Type B pancreatic cell (in vitro differentiated cells): ENCODE measurements around the gene WFIKKN1. TPM values are rescaled to one million over a fixed set of nuclear protein-coding genes. Genes with fewer than 3 reads are reported as not detected.

Source experiments
- DNase-seq: peaks from one replicate; pipeline ENCODE4 v3.0.0; 2021; ENCODE audit warnings: mixed read lengths; ENCODE audit not compliant: unreplicated experiment; ENCODE audit errors: extremely low spot score
- H3K27ac Mint-ChIP-seq: 2 replicates; pipeline ENCODE4 v1.8.0; 2021; ENCODE audit warnings: mild to moderate bottlenecking, mixed read lengths
- H3K27me3 Mint-ChIP-seq: 2 replicates; pipeline ENCODE4 v1.8.0; 2021; ENCODE audit warnings: mixed read lengths
- H3K36me3 Mint-ChIP-seq: 2 replicates; pipeline ENCODE4 v1.8.0; 2021; ENCODE audit warnings: mixed read lengths
- H3K4me1 Mint-ChIP-seq: one replicate; pipeline ENCODE4 v1.8.0; 2021; ENCODE audit warnings: mixed read lengths; ENCODE audit not compliant: unreplicated experiment
- H3K4me3 Mint-ChIP-seq: 2 replicates; pipeline ENCODE4 v1.8.0; 2021; ENCODE audit warnings: mild to moderate bottlenecking, mixed read lengths
- H3K9me3 Mint-ChIP-seq: 2 replicates; pipeline ENCODE4 v1.8.0; 2021; ENCODE audit warnings: mixed read lengths
- total RNA-seq: library from RNA; stranded (reverse); gene quantifications from 2 replicates; pipeline ENCODE4 v1.2.1, GENCODE V29; 2021; ENCODE audit warnings: low replicate concordance
- TF ChIP-seq, protein P1 (sequence below): fragments of 200-600 bp; sonication (generic); conservative IDR thresholded peaks from 2 replicates; pipeline ENCODE4 v1.5.0; 2021; ENCODE audit warnings: antibody characterized with exemption, mild to moderate bottlenecking

Gene WFIKKN1
- total RNA-seq, 1 donor from 2014 or later = 9.0 TPM

DNA sequence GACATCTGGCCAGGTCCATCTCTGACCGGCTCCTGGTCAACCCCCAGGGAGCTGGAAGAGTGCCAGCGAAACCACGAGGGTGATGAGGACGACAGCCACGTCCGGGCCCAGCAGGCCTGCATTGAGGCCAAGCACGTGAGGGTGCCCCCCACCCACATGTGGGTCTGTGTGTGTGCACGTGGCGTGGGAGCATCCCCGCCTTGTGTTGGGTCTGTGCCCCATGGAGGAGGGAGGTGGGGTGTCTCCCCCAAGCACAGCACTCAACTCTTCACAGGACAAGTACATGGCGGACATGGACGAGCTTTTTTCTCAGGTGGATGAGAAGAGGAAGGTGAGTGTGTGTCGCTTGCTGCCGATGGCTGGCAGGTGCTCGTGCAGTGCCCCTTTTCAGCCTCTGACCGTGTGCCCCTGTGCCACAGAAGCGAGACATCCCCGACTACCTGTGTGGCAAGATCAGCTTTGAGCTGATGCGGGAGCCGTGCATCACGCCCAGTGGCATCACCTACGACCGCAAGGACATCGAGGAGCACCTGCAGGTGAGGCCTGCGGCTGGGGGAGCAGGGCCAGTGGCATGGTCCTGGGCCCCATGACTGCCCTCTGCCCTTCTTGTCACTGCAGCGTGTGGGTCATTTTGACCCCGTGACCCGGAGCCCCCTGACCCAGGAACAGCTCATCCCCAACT, 51.1 kb downstream of the WFIKKN1 start:
- DNase-seq = no peak
- H3K4me3 Mint-ChIP-seq = peak overlapping the region; percentile 84
- peak overlapping the region; percentile 9 for H3K27ac Mint-ChIP-seq
- H3K27me3 Mint-ChIP-seq = no peaks in the 10 kb centered on the region
- peaks cover 4% of the 10 kb centered on the region for H3K36me3 Mint-ChIP-seq
- peaks cover 3% of the 10 kb centered on the region for H3K4me1 Mint-ChIP-seq
- no peaks in the 10 kb centered on the region for H3K9me3 Mint-ChIP-seq
- TF ChIP-seq, protein P1, sequence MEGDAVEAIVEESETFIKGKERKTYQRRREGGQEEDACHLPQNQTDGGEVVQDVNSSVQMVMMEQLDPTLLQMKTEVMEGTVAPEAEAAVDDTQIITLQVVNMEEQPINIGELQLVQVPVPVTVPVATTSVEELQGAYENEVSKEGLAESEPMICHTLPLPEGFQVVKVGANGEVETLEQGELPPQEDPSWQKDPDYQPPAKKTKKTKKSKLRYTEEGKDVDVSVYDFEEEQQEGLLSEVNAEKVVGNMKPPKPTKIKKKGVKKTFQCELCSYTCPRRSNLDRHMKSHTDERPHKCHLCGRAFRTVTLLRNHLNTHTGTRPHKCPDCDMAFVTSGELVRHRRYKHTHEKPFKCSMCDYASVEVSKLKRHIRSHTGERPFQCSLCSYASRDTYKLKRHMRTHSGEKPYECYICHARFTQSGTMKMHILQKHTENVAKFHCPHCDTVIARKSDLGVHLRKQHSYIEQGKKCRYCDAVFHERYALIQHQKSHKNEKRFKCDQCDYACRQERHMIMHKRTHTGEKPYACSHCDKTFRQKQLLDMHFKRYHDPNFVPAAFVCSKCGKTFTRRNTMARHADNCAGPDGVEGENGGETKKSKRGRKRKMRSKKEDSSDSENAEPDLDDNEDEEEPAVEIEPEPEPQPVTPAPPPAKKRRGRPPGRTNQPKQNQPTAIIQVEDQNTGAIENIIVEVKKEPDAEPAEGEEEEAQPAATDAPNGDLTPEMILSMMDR = no peak

DNA sequence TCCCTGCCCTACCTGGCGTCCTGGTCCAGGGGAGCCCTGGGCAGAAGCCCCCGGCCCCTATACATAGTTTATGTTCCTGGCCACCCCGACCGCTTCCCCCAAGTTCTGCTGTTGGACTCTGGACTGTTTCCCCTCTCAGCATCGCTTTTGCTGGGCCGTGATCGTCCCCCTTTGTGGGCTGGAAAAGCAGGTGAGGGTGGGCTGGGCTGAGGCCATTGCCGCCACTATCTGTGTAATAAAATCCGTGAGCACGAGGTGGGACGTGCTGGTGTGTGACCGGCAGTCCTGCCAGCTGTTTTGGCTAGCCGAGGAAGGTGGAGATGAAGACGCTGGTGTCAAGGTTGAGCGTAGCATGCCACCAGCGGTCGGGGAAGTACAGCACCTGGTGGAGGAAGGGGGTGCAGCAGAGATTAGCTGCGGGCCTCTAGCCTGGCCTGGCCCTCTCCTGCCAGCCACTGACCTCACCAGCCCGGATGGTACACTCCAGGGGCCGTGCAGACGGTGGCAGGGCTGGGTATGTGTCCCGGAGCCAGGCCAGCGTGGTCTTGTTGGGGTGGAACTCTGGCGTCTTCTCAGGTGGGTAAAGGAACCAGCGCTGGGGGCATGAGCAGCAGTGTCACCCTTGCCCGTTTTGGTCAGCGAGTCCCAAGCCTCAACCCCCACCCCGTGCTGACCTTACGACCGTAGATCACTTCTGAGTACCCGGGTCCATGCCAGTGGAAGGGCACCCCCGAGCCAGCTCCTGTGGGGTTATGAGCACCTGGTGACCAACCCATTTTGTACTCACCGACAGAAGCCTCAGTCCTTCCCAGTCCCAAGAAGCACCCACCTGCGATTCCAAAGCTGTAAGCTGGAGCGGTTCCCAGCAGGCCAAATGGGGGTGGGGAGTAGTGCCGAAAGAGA, 52.0 kb downstream of the WFIKKN1 start:
- H3K4me1 Mint-ChIP-seq = peaks cover 3% of the 10 kb centered on the region
- no peaks in the 10 kb centered on the region for H3K27me3 Mint-ChIP-seq
- H3K36me3 Mint-ChIP-seq = peaks cover 4% of the 10 kb centered on the region
- TF ChIP-seq, protein P1 = peak; percentile 18
- H3K27ac Mint-ChIP-seq = peak overlapping the region; percentile 74
- peak overlapping the region; percentile 84 for H3K4me3 Mint-ChIP-seq
- no peaks in the 10 kb centered on the region for H3K9me3 Mint-ChIP-seq
- no peak for DNase-seq

DNA sequence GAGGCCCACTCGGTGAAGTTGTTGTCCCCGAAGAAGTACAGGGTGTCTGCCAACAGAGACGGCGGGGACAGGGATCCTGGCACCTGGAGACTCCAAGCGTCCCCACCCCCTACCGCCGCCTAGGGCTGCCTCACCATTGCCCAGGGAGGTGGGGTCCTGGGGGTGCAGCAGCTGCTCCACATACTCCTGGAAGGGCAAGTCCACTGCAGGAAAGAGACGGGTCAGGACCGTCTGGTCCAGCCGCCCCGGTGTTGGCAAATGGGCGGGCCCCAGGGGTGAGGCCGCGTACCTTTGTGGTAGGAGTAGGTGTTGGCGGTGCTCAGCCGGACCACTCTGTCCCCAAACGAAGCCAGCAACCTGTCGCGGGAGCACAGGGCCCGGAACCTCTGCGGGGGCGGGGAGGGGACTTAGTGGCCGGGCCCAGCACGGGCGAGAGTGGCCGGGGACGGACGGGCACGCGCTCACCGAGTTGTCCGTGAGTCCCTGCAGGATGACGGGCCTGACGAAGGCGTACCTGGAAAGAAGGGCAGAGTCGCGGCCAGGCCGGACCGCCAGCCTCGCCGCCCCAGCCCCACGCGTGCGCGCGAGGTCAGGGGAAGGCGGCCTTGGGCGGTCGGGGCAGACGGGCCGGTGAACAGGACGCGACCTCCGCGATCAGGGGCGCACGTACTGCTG, 52.7 kb downstream of the WFIKKN1 start:
- peaks cover 3% of the 10 kb centered on the region for H3K4me1 Mint-ChIP-seq
- no peaks in the 10 kb centered on the region for H3K9me3 Mint-ChIP-seq
- H3K27ac Mint-ChIP-seq = peak overlapping the region; percentile 31
- peak overlapping the region; percentile 84 for H3K4me3 Mint-ChIP-seq
- TF ChIP-seq, protein P1 = no peak
- peaks cover 4% of the 10 kb centered on the region for H3K36me3 Mint-ChIP-seq
- DNase-seq = no peak
- H3K27me3 Mint-ChIP-seq = no peaks in the 10 kb centered on the region

Other genes with a start within 250 kb of the WFIKKN1 start
- 56.0 and 71.1 TPM in 2 replicates for gene PGAP6, start 249.0 kb upstream of the WFIKKN1 start, total RNA-seq
- 72.8 and 166 TPM in 2 replicates for gene NME4, start 233.8 kb upstream of the WFIKKN1 start, total RNA-seq
- gene DECR2, start 229.1 kb upstream of the WFIKKN1 start, total RNA-seq = 21.5 and 22.1 TPM in 2 replicates
- 43.4 and 52.1 TPM in 2 replicates for gene RAB11FIP3, start 205.3 kb upstream of the WFIKKN1 start, total RNA-seq
- gene CAPN15, start 103.3 kb upstream of the WFIKKN1 start, total RNA-seq = 50.1 and 52.3 TPM in 2 replicates
- gene PRR35, start 70.6 kb upstream of the WFIKKN1 start, total RNA-seq = 0.12 TPM in 2 replicates
- gene NHLRC4, start 64.0 kb upstream of the WFIKKN1 start, total RNA-seq = 0.52 and 1.4 TPM in 2 replicates
- gene PIGQ, start 61.0 kb upstream of the WFIKKN1 start, total RNA-seq = 58.2 and 83.5 TPM in 2 replicates
- gene RAB40C, start 40.9 kb upstream of the WFIKKN1 start, total RNA-seq = 21.4 and 26.5 TPM in 2 replicates
- gene METTL26, start 5.3 kb downstream of the WFIKKN1 start, total RNA-seq = 74.4 and 77.0 TPM in 2 replicates
- 36.8 and 39.1 TPM in 2 replicates for gene MCRIP2, start 10.8 kb downstream of the WFIKKN1 start, total RNA-seq
- 75.8 and 102 TPM in 2 replicates for gene WDR90, start 18.4 kb downstream of the WFIKKN1 start, total RNA-seq
- 146 and 163 TPM in 2 replicates for gene RHOT2, start 37.1 kb downstream of the WFIKKN1 start, total RNA-seq
- 2.2 and 2.7 TPM in 2 replicates for gene RHBDL1, start 44.7 kb downstream of the WFIKKN1 start, total RNA-seq
- 74.7 and 80.3 TPM in 2 replicates for gene STUB1, start 49.4 kb downstream of the WFIKKN1 start, total RNA-seq
- gene JMJD8, start 53.3 kb downstream of the WFIKKN1 start, total RNA-seq = 63.3 and 65.2 TPM in 2 replicates
- 18.2 and 21.0 TPM in 2 replicates for gene WDR24, start 59.4 kb downstream of the WFIKKN1 start, total RNA-seq
- gene FBXL16, start 74.8 kb downstream of the WFIKKN1 start, total RNA-seq = 3.9 and 4.3 TPM in 2 replicates
- gene METRN, start 84.1 kb downstream of the WFIKKN1 start, total RNA-seq = 37.0 and 97.1 TPM in 2 replicates
- 33.5 and 34.8 TPM in 2 replicates for gene ANTKMT, start 90.2 kb downstream of the WFIKKN1 start, total RNA-seq
- gene CCDC78, start 95.5 kb downstream of the WFIKKN1 start, total RNA-seq = 1.2 and 3.9 TPM in 2 replicates
- 5.6 and 8.5 TPM in 2 replicates for gene HAGHL, start 96.1 kb downstream of the WFIKKN1 start, total RNA-seq
- gene CIAO3, start 110.0 kb downstream of the WFIKKN1 start, total RNA-seq = 41.4 and 44.5 TPM in 2 replicates
- gene MSLN, start 129.7 kb downstream of the WFIKKN1 start, total RNA-seq = 0.77 and 0.81 TPM in 2 replicates
- 23.7 and 26.6 TPM in 2 replicates for gene RPUSD1, start 157.4 kb downstream of the WFIKKN1 start, total RNA-seq
- 53.4 and 105 TPM in 2 replicates for gene CHTF18, start 157.6 kb downstream of the WFIKKN1 start, total RNA-seq
- gene GNG13, start 169.7 kb downstream of the WFIKKN1 start, total RNA-seq = not detected in 2 replicates